ENCODE results near the gene CTR9.

DNA sequence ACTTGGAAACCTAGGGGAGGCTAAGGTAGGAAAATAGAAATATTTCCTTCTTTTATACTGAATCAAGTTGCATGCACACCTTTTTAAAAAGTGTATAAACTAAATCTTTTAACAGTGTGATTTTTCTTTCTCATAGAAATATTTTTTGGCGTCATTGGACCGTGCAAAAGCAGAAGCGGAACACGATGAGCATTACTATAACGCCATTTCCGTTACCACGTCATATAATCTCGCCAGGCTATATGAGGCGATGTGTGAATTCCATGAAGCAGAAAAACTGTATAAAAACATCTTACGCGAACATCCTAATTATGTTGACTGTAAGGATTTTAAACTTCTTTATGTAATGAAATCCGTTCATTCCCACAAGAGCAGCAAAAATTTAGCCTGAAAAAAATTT lies 13.4 kb downstream of the CTR9 start:
- no peak for TF ChIP-seq EZH2phosphoT487 (IDR thresholded peaks at IDR 0.05; ENCODE audit: borderline replicate concordance, low read length)
- TF ChIP-seq, protein P1, sequence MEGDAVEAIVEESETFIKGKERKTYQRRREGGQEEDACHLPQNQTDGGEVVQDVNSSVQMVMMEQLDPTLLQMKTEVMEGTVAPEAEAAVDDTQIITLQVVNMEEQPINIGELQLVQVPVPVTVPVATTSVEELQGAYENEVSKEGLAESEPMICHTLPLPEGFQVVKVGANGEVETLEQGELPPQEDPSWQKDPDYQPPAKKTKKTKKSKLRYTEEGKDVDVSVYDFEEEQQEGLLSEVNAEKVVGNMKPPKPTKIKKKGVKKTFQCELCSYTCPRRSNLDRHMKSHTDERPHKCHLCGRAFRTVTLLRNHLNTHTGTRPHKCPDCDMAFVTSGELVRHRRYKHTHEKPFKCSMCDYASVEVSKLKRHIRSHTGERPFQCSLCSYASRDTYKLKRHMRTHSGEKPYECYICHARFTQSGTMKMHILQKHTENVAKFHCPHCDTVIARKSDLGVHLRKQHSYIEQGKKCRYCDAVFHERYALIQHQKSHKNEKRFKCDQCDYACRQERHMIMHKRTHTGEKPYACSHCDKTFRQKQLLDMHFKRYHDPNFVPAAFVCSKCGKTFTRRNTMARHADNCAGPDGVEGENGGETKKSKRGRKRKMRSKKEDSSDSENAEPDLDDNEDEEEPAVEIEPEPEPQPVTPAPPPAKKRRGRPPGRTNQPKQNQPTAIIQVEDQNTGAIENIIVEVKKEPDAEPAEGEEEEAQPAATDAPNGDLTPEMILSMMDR (conservative IDR thresholded peaks at IDR 0.05; ENCODE audit: low read depth, low read length): no peak

All from PC-3 (cell line).